Upper lobe of left lung (tissue), 4 donors: ENCODE data around the gene FOXA1.

Experiments
- CTCF ChIP-seq, 6 experiments: fragments of 450-650 bp in 4 of 6; fragments of 200-600 bp in 2 of 6; sonication (generic) in 2 of 6; IDR thresholded peaks; one replicate each; pipeline ENCODE4 v1.5.1; 2016 to 2019; ENCODE audit warnings: antibody characterized with exemption in 6 of 6
- POLR2A ChIP-seq, 4 donors: fragments of 450-650 bp; IDR thresholded peaks; one replicate each; pipeline ENCODE4 v1.5.1; 2016 to 2017; ENCODE audit warnings: antibody characterized with exemption in 4 of 4, mild to moderate bottlenecking in 2 of 4

GRCh38 chr14:37571391-37571790 lies 23.7 kb downstream of the FOXA1 start:
- TF ChIP-seq POLR2A (IDR thresholded peaks at IDR 0.05) (no peak), CTCF (IDR thresholded peaks at IDR 0.05) (no peak)
